Stimulated activated naive CD4-positive, alpha-beta T cell (primary cell): ENCODE measurements around the gene ADARB1.
A peak's percentile ranks its signal among the peaks of the same experiment; 100 is the strongest.

Source experiments
- DNase-seq, 6 experiments: peaks; one replicate each; lab custom pipeline; 2025; lab: John Stamatoyannopoulos, UW

The ADARB1 gene

DNA sequence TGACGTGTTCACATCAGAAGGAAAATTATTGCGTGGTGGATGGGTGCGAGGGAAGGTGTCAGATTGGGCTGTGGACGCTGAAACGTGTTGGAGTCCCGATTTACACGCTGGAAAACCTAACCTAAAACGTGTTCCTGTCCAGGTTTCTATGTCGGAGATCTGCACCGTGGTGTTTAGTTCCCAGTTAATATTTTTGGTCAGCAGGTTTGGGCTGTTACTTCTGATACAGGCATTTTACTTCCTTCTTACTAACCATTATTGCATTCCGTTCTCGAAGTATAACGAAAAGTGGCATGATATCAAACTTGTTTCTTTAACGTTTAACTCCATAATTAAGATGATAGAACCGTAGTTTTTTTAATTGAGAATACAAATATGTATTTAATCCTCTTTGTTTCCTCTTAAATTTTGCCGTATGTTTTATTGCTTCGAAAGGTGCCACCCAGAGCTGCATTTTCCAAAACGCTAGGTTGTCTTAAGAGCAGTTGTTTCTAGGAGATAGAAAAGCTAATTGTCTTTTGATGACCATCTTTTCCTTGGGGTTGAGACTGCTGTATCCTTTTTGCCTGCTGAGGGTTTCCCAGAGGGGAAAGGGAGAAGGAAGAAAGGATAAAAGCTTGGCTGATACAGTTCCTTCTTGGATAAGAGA is 1.3 kb downstream of the ADARB1 start:
- DNase-seq, result peak in 2 of 6 experiments; percentile 8 to 23

DNA sequence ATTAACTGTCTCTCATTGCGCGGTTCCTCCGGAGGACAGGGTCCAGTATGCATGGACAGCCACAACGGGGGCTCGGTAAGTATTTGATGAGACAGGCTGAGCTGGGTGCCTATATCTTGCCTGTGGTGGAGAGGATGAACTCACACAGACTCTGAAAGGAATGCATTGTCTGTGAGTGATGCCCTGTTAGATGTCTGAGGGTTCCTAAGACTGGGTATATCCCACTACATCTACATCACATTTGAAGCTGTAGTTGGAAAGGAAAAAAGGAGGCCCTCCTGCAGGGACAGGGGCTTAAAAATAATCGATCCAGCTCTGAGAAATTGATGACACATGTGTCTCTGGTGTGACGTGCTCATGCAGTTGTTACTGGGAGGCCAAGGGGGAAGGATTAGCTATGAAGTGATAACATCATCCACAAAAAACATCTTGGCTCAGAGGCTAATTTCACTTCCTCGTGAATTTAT is 1.9 kb downstream of the ADARB1 start:
- DNase-seq, result peak in 1 of 6 experiments; percentile 13

DNA sequence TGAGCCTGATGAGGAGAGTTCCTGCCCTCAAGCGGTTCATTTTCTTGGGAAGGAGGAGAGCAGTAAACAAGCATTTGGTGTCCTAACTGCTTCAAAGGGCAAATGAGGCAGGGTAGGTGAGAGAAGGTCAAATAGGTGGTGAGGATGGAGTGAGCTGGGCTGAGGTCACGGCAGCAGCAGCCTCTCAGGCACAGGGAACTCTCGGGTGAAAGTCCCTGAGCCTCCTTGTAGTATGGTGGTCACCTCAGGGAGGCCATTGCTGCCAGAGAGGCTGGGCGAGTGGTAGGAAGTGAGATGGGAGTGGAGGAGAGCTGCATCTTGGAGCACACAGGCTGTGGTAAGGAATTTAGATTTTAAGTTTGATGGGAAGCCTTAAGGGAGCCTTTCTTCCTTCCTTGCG is 4.0 kb downstream of the ADARB1 start:
- no peak for DNase-seq

DNA sequence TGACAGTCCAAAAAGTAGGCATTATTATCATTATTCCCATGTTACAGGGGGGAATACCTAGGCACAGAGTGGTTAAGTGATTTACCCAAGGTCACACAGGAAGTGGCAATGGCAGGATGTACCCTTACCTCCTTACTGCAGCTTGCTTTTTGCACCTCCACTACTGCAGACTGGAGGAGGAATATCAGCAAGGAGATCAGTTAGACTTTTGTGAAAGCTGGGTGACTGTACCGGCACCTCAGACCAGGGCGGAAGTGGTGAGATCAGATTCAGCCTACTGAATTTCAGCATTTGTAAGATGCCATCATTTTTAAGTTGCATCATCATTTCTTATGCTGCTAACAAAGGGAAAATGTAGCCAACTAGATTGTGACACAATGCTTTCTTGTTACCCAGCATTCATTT is 4.5 kb downstream of the ADARB1 start:
- peak; percentile 40 to 88 (median 77) for DNase-seq

DNA sequence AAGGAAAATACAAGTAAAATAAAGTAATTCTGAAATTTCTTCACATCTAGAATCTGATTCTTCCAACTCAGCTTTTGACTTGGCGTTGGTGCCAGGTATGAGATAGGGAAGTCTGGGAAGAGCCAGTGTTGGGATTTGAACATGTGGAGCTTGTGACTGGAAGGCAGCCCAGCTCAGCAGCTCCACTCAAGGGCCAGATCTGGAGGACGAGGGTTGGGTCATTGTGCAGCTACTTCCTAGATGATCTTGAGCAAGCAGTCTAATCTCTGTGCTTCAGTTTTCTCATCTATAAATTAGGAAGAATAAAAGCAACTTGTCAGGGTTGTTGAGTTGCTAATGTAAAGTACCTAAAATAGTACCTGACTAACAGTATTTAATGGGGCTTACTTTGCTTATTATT is 5.0 kb downstream of the ADARB1 start:
- no peak for DNase-seq

DNA sequence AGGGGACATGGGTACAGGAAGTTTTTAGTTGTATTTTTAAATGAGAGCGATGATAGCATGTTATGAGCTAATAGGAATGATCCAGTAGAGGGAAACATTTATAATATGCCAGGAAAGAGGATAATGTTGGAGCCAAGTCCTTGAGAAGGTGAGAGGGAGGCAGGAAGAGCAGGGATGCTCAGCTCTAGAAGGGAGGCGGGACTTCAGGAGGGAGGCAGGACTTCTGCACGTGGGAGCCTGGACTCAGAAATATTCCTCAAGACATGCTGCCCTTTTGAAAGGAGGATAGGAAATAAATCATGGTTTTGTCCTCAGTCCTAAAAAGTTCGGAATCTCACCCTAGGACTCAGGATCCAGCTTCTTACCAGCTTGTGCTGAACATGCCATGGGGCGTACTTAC is 5.9 kb downstream of the ADARB1 start:
- DNase-seq, result no peak

DNA sequence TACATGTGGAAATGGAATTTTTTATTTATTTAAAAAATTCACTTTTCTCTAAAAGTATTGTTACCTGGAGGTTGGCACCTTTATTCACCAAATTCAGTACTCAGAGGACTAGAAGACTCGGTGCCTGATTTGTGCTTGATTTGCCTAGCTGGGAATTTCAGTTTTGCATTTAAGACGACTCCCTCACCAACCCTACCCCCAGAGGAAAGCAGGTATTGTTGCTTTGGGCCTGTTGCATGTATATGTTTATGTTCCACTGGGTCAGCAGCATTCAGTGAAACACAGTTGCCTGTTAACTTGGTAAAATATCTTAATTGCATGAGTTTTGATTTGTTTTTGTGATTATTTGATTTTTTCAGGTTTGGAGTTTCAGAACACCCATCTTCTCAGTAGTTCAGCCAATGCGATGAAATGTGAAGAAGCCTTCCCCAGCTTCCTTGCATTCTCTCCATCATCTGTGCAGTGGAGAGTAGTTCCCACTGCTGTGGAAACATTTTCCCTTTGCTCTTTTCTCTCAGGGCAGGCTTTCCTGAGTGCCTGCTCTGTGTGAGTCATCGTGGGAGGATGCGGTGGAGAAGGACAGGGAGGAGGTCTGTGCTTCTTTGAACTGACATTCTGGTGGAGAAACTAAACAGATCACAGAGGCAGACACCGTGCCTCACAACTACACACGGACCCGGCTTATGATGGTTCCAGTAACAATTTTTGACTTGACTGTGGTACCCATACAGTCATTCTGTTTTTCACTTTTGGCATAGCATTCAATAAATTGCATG is 6.4 kb downstream of the ADARB1 start:
- peak in 4 of 6 experiments; percentile 18 to 35 (median 21) for DNase-seq

DNA sequence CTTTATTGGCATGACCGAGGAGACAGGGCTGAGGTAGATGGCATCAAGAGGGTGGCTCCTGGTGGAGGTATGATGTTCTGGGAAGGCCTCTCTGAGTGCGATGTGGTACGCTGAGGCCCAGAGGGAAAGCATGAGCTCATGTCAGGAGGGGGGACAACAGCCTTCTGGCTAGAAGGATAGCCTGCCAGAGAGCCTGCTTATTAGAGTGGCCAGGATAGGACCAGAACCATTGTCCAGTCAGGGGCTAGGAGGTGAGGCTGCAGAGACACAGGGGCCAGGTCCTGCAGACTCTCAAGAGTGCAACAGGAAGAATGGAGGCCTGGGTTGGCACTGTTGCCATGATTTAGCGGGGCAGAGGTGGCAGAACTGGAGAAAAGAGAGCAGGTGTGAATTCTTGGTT is 7.3 kb downstream of the ADARB1 start:
- DNase-seq, result no peak

DNA sequence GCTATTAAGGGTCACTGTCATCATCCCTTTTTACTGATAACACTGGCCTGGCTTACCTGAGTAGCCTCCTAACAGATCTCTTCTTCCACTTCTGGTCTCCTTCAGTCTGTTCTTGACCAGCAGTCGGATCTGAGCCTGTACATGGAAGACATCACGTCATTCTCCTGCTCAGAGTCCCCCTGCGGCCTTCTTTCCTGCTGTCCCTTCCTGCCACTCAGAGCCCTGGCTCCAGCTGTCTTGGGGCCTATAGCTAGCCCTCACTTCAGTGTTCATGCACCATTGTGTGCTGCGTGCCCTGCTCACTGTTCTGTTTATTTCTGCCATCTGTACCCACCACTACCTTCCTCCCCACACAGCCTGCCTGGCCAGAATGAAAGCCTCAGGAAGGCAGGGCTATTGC is 8.4 kb downstream of the ADARB1 start:
- DNase-seq, result no peak

DNA sequence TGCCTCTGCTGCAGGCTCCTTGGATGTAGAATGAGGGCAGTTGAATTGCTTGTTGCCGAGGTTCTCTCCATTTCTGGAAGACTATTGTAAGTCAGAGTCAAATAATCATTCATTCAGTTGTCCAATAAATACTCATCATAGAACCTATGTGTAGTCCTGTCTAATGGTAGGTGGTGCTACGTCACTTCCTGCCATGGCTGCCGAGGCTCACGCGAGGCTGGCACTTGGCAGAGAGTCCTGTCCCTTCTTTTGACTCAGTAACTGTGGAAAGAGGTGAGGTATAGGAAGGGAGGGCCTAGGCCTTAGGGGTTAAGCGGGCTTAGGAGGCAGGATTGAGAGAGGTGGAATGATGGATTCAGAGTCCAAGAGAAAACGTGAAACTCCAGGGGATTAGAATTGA is 9.7 kb downstream of the ADARB1 start:
- DNase-seq, result no peak

DNA sequence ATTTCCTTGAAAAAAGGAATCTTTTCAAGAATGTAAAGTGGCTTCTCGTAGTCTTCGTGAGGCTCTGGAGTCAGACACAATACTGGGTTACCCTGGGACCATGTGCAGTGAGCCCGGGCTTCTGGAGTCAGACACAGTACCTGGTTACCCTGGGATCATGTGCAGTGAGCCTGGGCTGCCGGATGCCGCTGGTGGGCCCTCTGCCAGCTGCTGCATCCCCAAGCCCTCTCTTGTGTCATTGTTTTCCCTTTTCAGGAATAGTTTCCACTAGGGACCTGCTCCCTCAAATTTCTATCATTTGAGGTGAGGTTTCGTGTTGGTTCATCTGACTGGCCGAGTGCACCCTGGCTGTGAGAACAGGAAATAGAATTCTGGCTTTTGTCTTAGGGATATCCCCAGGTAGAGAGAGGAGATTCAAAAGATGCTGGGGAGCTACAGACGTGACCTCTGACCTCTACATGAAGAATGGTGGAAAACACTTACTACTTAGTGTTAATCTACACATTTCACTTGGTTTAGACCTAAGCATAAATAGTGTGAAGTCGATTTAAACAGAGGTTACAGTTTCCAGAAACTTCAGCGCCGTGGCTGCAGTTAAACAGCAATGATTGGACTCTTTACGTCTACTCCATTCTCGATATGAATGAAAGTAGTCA is 10.6 kb downstream of the ADARB1 start:
- no peak for DNase-seq

DNA sequence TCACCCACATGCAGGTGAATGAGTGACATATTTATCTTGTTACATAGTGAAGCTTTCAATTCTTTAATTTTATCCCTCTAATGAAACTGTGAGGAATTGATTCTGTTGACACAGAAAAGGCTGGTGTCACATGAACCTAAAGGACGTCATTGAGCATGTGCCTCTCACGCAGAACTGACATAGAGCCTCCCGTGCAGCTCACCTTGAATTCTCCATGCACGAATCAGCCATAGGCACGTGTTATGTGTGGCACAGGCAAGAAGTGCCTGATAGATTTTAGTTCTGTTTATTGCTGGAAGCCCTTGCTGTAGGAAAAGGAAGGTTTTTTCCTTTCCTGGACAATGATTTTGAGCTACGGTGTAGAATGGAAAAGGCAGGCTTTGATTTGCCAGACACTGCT is 11.3 kb downstream of the ADARB1 start:
- DNase-seq, result no peak

DNA sequence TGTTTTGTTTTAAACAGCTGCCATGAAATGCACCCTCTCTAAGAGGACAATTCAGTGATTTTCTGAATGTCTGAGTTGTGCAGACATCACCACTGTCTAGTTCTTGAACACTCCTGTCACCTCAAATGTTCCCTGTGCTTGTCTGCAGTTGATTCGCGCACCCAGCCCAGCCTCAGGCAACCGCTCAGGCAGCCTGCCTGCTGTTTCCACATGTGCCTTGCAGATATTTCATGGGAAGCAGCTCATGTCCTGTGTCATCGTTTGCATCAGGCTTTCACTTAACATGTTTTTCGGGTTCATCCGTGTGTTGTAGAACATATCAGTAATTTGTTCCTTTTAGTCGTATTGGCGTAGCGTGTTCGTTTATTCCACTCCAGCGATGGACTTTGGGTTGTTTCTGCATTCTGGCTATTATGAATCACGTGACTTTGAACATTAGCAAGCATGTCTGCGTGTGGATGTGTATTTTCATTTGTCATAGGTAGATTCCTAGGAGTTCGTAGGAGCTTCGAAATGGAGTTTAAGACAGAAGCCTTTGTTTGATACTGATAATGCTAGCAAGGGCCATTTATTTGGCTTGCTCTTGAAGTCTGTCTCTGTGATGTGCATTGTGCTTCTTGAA is 12.1 kb downstream of the ADARB1 start:
- DNase-seq, result no peak

DNA sequence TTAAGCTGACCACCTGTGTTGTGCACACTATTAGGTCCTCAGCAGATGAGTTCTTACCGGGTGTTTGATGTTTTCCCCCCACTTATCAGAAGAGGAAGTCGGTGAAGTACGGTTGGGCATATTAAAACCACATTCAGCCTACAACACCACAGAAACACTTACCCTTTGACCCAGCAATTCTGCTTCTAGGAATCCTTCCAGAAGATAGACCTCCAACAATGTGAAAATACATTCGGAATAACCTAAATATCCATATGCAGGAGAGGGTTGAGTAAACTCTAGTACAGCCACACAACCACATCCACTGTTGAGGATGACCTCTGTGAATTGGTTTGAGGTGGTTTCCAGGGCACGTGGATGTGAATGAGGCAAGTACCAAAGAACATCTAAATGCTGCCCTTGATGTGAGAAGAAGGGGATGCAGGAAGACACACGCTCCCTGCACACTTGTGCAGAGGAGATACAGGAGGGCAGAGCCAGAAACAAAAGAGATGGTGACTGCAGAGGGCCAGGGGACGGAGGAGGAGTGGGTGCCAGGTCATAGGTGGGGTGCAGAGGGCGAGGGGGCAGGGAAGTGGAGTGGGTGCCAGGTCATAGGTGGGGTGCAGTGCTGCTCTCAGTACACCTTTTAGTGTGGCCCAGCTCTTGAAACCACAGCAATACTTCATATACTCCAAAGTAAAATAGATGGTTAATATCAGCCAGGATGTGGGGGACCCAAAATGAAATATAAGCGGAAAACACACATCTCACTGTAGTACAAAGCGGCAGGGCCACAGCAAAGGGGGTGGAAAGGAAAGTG is 12.8 kb downstream of the ADARB1 start:
- DNase-seq, result peak in 1 of 6 experiments; percentile 12

DNA sequence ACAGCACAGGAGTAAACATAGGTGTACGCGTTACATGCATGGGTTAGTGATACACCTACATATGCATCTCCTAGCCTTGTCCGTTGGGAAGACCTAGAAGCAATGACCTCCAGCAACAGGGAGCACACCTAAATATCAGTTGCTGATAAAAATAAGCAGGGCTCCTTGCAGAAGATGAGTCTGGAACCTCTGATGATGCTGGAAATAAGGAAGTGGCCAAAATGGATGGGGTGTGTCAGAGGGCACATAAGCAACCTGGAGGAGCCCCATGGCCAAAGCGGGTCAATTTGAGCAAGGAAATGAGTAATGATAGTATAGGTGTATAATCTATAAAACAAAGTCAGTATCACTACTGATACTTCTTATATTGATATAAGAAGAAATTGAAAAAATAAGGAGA is 13.7 kb downstream of the ADARB1 start:
- DNase-seq, result no peak

DNA sequence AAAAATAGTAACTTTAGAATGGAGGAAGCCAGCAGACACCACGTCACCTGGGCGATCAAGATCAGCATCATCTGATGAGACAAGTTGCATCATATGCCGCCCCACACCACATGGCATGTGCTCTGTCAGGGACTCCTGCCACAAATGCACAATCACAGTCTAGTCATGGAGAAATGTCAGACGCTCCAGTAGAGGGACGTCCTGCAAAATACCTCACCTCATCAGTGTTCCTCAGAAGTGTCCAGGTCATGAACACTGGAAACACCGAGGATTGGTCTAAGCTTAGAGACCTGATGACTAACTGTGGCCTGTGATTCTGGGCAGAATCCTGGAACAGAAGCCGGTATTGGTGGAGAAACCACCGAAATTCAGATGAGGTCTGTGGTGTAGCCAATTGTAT is 14.3 kb downstream of the ADARB1 start:
- no peak for DNase-seq

DNA sequence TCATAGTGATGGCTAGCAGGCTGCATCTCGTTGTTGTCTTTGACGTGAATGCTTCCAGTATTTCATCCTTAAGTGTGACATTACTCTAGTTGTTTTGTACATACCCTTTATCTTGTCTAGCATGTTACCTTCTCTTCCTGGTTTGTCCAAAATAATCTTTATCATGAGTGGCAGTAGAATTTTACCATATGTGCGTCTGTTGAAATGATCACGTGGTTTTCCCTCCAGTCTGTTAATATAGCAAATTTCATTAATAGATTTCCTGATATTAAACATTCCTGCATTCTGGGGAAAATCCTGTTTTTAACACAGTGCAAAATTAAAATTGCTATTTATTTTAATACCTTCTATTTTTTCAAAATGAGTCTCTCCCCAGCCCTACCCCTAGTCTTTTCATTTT is 15.6 kb downstream of the ADARB1 start:
- no peak for DNase-seq

DNA sequence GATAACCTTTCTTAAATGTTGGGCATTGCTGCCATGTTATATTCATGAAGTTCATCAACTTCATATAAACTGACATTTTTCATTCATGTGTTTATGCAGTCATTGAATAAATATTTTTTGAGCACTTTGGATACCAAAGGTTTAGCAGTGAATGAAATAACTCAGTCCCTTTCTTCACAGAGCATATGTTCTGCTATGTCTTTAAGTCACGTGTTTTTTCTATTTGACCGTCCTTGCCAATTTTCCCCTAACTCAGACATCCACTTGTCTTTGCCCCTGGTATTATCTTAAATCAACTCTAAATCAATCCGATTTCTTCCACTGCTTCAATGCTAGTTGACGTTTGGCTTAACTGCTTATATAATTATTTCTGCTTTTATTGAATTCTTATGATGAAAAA is 16.6 kb downstream of the ADARB1 start:
- no peak for DNase-seq

DNA sequence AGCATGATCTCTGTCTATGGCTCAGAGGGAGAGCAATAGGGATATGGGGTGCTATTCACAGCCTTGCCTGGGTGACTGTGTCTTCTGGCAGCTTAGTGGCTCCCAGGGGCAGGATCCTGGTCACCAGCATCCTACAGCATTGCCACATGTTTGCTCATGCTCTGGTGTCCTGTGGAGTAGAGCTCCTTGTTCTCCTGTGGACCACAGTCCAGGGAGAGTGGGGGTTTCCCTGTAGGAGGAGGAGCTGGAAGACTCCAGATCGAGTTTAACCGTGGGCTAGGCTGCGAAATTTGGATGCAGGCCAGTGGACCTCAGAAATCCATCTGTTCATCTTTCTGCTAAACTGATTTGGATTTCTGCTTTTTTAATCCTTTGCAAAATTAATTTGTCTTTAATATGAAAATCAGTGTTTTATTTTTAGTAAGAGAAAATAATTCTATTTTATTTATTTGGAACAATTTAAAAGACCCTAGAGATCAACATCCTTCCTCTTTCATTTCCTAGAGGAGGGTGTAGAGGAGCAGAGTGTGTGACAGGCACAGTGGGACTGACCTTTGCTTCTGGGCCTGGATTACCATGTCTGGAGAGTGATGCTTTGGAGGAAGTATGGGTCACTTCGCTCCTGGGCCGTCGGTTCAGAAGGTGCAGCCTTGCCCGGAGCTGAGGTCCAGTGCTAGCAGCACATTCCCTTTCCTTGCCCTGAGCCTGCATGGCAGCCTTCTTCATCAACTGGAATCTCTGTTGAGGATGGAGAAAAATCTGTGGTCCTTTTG is 17.4 kb downstream of the ADARB1 start:
- no peak for DNase-seq

DNA sequence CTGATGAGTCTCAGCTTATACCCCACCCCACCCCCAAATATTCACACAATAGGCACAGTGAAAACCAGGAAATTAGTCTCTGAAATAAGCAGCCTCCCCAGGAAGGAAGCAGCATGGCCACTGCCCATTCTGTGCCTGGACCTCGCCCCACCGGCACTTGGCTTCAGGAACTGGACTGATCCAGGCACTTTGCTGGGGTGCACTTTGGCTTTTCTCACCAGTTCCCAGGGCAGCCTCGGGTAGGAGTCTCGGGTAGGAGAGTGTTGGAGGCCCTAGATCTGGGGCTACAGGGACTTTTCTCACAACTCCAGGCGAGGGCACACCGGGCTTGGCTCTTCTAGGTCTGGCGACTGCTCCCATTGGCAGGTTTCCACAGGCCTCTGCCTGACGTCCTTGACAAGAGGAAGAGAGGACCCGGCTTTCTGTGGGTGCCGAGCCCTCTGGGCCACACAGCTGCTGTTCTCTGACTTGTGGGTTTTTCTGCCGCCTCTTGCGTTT is 18.7 kb downstream of the ADARB1 start:
- no peak for DNase-seq

DNA sequence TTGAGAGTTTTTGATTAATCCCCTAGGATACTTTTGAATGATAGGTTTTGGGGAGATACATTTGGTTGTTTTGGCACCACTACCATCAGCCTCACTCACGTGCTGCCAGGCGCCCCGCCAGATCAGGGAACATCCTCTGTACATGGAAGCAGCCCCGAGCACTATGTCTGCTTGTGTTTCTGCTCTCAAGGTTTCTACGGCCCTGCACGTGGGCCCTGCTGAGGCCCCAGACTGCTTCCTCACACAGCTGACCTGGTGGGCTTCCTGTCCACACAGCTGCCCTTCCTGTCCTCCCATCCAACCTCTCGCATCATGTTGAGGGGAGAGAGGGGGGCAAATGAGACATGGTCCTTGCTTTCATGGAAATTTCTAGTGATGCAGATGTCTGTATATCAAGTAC is 20.0 kb downstream of the ADARB1 start:
- DNase-seq, result no peak
